GM12878 (cell line): ENCODE measurements around the gene SELENOS. TPM values are rescaled to one million over a fixed set of nuclear protein-coding genes. Genes with fewer than 3 reads are reported as not detected.

Experiments used
- ATAC-seq: fragments of 200-7000 bp; cut with Tn5 transposase; 3 replicates; pipeline ENCODE4 v1.9.1; 2020; ENCODE audit warnings: mild to moderate bottlenecking, moderate library complexity
- BruUV-seq: library from RNA; stranded (reverse); fragments of 400-500 nt; replicated peaks from 2 replicates; lab custom pipeline; 2021; lab: Mats Ljungman, UMichigan
- CTCF ChIA-PET: fragments of 300-600 bp; sonication (Branson Sonifier 250); formaldehyde crosslinking; extraction: SDS; loops from one replicate; lab custom pipeline; 2021; ENCODE audit warnings: inconsistent platforms; lab: Yijun Ruan, JAX
- POLR2A ChIA-PET: fragments of 350-600 bp; formaldehyde crosslinking; extraction: SDS; loops from one replicate; lab custom pipeline; 2021; ENCODE audit warnings: inconsistent platforms; lab: Charles Lee
- RAD21 ChIA-PET: fragments of 300-600 bp; sonication (Branson Sonifier 250); formaldehyde crosslinking; loops from one replicate; lab custom pipeline; 2023; ENCODE audit warnings: antibody characterized with exemption; ENCODE audit not compliant: unreplicated experiment; lab: Charles Lee
- SMC1A ChIA-PET: fragments of 300-600 bp; sonication (Branson Sonifier 250); formaldehyde crosslinking; loops from one replicate; lab custom pipeline; 2023; ENCODE audit not compliant: unreplicated experiment, uncharacterized antibody; lab: Charles Lee
- DNase-seq: peaks from one replicate; pipeline ENCODE4 v3.0.0-alpha.2; 2011; ENCODE audit warnings: low read depth, low spot score
- FAIRE-seq: peaks from 3 replicates; lab custom pipeline; 2011; peaks lifted over from hg19 to GRCh38; lab: Jason Lieb, UNC
- H2AFZ ChIP-seq: 2 replicates; pipeline ENCODE4 v1.6.0; 2011; ENCODE audit warnings: low read depth, low read length, control low read depth; ENCODE audit not compliant: control insufficient read depth
- H3K27ac ChIP-seq: 2 replicates; pipeline ENCODE4 v1.5.1; 2011; ENCODE audit warnings: control low read depth; ENCODE audit not compliant: control insufficient read depth, insufficient read depth
- H3K27me3 ChIP-seq, 2 experiments: replicated peaks in 1 of 2; 2 replicates each; pipeline versions ENCODE4 v1.6.0 to v1.6.1; 2011; ENCODE audit warnings: low read length in 1 of 2; ENCODE audit not compliant: control insufficient read depth in 2 of 2, insufficient read depth in 2 of 2
- H3K36me3 ChIP-seq, 2 experiments: 2 replicates each; pipeline ENCODE4 v1.5.1; 2011; ENCODE audit warnings: low read length in 1 of 2; ENCODE audit not compliant: control insufficient read depth in 2 of 2, insufficient read depth in 2 of 2
- H3K4me1 ChIP-seq: 2 replicates; pipeline ENCODE4 v1.6.1; 2011; ENCODE audit warnings: mild to moderate bottlenecking, low read length, moderate library complexity, mixed read lengths; ENCODE audit not compliant: control insufficient read depth, insufficient read depth
- H3K4me2 ChIP-seq: 2 replicates; pipeline ENCODE4 v1.6.0; 2011; ENCODE audit warnings: control low read depth; ENCODE audit not compliant: control insufficient read depth, insufficient read depth
- H3K4me3 ChIP-seq: fragments of 200-600 bp; sonication (generic); 2 replicates; pipeline ENCODE4 v1.5.1; 2016
- H3K79me2 ChIP-seq: 2 replicates; pipeline ENCODE4 v1.6.0; 2011; ENCODE audit warnings: low read length; ENCODE audit not compliant: control insufficient read depth, insufficient read depth
- H3K9ac ChIP-seq: 2 replicates; pipeline ENCODE4 v1.8.0; 2011; ENCODE audit warnings: low read length, control low read depth, mixed read lengths; ENCODE audit not compliant: control insufficient read depth, insufficient read depth
- H3K9me3 ChIP-seq: replicated peaks from 3 replicates; pipeline ENCODE4 v1.5.1; 2011; ENCODE audit warnings: mild to moderate bottlenecking, low read length; ENCODE audit not compliant: control insufficient read depth, insufficient read depth
- H4K20me1 ChIP-seq: 2 replicates; pipeline ENCODE4 v1.6.0; 2011; ENCODE audit not compliant: control insufficient read depth, insufficient read depth
- CBFB ChIP-seq: IDR thresholded peaks from 2 replicates; pipeline ENCODE4 v1.6.1; 2016; ENCODE audit warnings: antibody characterized with exemption, low read depth
- DPF2 ChIP-seq: fragments of 450-650 bp; IDR thresholded peaks from 2 replicates; pipeline ENCODE4 v1.6.1; 2017; ENCODE audit warnings: mild to moderate bottlenecking
- EP300 ChIP-seq, 2 experiments: fragments of 150-350 bp in 1 of 2; IDR thresholded peaks; 2 replicates each; pipeline ENCODE4 v1.6.1; 2011 to 2012; ENCODE audit warnings: low read depth in 2 of 2, low read length in 2 of 2, borderline replicate concordance in 1 of 2, improper control_type of control experiment in 1 of 2, inconsistent platforms in 1 of 2; ENCODE audit not compliant: control insufficient read depth in 1 of 2
- ETV6 ChIP-seq, 2 experiments: fragments of 450-650 bp in 1 of 2; IDR thresholded peaks in 1 of 2; conservative IDR thresholded peaks in 1 of 2; 2 replicates each; pipeline ENCODE4 v1.6.1; 2014; ENCODE audit warnings: antibody characterized with exemption in 1 of 2, borderline replicate concordance in 1 of 2, low read depth in 1 of 2, mild to moderate bottlenecking in 1 of 2, moderate library complexity in 1 of 2
- FOXK2 ChIP-seq: fragments of 450-650 bp; IDR thresholded peaks from 2 replicates; pipeline ENCODE4 v1.6.1; 2017; ENCODE audit warnings: mild to moderate bottlenecking, moderate library complexity
- JUNB ChIP-seq: IDR thresholded peaks from 2 replicates; pipeline ENCODE4 v1.6.1; 2016; ENCODE audit warnings: antibody characterized with exemption, mild to moderate bottlenecking
- NRF1 ChIP-seq: conservative IDR thresholded peaks from 2 replicates; pipeline ENCODE4 v1.6.1; 2011; ENCODE audit warnings: mild to moderate bottlenecking, low read depth, low read length, improper control_type of control experiment
- PAX5 ChIP-seq: IDR thresholded peaks from 2 replicates; pipeline ENCODE4 v1.6.1; 2011; ENCODE audit warnings: low read depth, low read length, borderline replicate concordance
- PRDM15 ChIP-seq: fragments of 450-650 bp; formaldehyde crosslinking; IDR thresholded peaks from 2 replicates; pipeline ENCODE4 v1.4.0; 2020; ENCODE audit warnings: mild to moderate bottlenecking, moderate library complexity
- SIN3A ChIP-seq: IDR thresholded peaks from 2 replicates; pipeline ENCODE4 v1.6.1; 2012; ENCODE audit warnings: low read depth, low read length, improper control_type of control experiment
- SREBF2 ChIP-seq: IDR thresholded peaks from 2 replicates; pipeline ENCODE4 v1.6.1; 2012; ENCODE audit warnings: mild to moderate bottlenecking, low read length
- ZBED1 ChIP-seq: IDR thresholded peaks from 2 replicates; pipeline ENCODE4 v1.6.1; 2016; ENCODE audit warnings: borderline replicate concordance
- WGBS: methylation state at CpG from one replicate; pipeline ENCODE4 v1.1.6; 2016; ENCODE audit warnings: low lambda C conversion rate; ENCODE audit not compliant: insufficient replicate concordance, insufficient coverage; ENCODE audit errors: missing lambda C conversion rate; 5-methylcytosine and 5-hydroxymethylcytosine counted together
- in situ Hi-C: fragments of 300-500 bp; cut with MboI; formaldehyde crosslinking; loops from 9 replicates; pipeline ENCODE4 v1.14.3; 2018; ENCODE audit warnings: mixed read lengths
- intact Hi-C: fragments of 100-400 bp; cut with micrococcal nuclease; formaldehyde crosslinking; loops from one replicate; pipeline ENCODE4 v1.14.2; 2022; ENCODE audit not compliant: unreplicated experiment
- polyA plus RNA-seq, 11 experiments: library from polyadenylated mRNA; depleted of rRNA in 4 of 11; unstranded in 6 of 11; stranded (reverse) in 5 of 11; fragments of >200 nt; fragmentation: Nextera tagmentation in 4 of 11; fragmentation: Illumina TruSeq in 1 of 11; extraction: Ambion mirVana in 4 of 11; extraction: Trizol in 1 of 11; gene quantifications; 1 replicate in 1 of 11; 2 replicates in 10 of 11; pipeline versions ENCODE4 v1.2.1 to v1.2.3, GENCODE V29; 2011 to 2016; ENCODE audit warnings: inconsistent platforms in 2 of 11, missing spikeins in 2 of 11, low read depth in 1 of 11
- total RNA-seq, 4 experiments: library from RNA; depleted of rRNA in 3 of 4; stranded (reverse); fragments of >200 nt in 3 of 4; fragmentation: Illumina TruSeq in 1 of 4; extraction: Trizol in 1 of 4; gene quantifications; 2 replicates each; pipeline versions ENCODE4 v1.2.1 to v1.2.3, GENCODE V29; 2013 to 2021
- TF ChIP-seq, protein P1 (sequence below): fragments of 450-650 bp; IDR thresholded peaks from 2 replicates; pipeline ENCODE4 v1.6.1; 2017; ENCODE audit warnings: antibody characterized with exemption, mild to moderate bottlenecking, moderate library complexity

The SELENOS gene
- total and polyA plus RNA-seq, 10 of the 15 experiments (the other 5 are each of a cell fraction or from before 2014, with no cell fraction given): 25.8 to 90.1 (median 37.3) TPM

DNA sequence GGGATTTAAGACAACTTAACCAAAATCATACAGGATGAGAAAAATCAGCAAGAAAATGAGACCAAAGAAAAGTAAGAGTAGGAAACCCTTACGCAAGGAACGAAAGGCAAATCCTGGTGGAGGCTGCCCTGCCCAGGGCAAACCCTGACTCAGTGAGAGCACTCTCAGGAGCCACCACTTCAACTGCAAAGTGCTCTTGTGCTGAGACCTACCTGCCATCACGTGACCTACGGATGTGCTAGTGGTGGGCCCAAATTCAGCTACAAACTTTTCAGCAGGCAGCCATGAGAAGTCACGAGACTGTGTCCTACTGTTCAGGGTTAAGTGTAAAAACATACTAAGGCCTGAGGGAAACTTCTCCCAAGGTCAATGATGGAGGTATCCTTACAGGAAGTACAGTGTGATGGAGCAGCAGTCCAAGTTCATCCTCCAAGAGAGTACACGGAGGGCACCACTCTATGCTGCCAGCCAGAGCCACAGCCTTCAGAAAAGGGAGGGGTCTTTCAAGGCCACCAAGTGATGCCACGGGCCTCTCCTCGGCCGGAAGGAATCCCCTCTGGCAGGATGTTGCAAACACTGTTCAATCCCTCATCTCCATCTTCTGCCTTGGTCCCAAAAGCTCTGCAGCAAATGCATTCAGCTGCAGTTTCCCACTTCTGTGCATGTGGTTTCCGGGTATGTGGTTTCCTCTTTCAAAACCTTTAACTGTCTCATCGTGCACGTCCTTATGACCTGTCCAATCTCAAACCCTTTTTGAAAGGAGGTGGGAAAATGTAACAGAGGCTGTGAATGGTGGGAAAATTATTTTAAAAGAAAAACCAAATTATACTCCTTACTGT is 34.9 kb downstream of the SELENOS start (continued):
- TF ChIP-seq PRDM15 (no peak), ZBED1 (no peak), ETV6 (conservative IDR thresholded peaks at IDR 0.05 in 1 of 2, IDR thresholded peaks at IDR 0.05 in 1 of 2; ENCODE audit: borderline replicate concordance in 1 of 2, low read depth in 1 of 2) (peak in 1 of 2 experiments; percentile 94; a peak in 2 of 4 replicates), PAX5 (no peak), SREBF2 (peak; percentile 70), JUNB (no peak), NRF1 (no peak)

DNA sequence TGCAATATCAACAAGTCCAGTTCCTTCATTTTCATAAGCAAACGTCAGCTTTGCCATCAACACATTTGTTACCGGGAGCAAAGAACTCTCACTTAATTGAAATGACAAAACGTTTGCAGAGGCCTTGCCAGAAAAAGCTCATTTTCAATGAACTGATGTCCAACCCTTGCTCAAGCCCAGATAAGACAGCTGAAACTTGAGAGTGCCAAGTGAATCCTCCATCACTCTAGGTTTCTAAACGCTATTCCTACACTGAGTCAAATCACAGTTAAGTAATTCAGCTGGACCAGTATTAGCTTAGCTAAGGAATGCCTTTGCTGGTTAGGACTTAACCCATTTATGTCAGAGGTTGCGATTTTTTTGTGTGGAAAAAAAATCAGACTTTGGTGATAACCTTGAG is 36.9 kb downstream of the SELENOS start:
- FAIRE-seq (no peak), DNase-seq (no peak), ATAC-seq (no peak)
- ChIA-PET POLR2A (interaction anchor here (0.5 to 2.7 kb wide), 6 partner anchors 8 to 150 kb away, joined by 3 to 11 read pairs (median 6); partner anchors contain the start of gene CHSY1), SMC1A (interaction anchor here (0.7 to 10.3 kb wide), 24 partner anchors 8 to 320 kb away, joined by 3 to 119 read pairs (median 5); no protein-coding TSS in a partner anchor), RAD21 (interaction anchor here (0.7 to 3.4 kb wide), 9 partner anchors 8 to 105 kb away, joined by 3 to 18 read pairs (median 5); partner anchors contain the start of gene CHSY1), CTCF (interaction anchor here (0.7 to 4.5 kb wide), 14 partner anchors 8 to 232 kb away, joined by 3 to 34 read pairs (median 4); no protein-coding TSS in a partner anchor)
- no peaks in the 10 kb centered on the region for H3K27me3 ChIP-seq
- TF ChIP-seq DPF2 (no peak), CBFB (no peak), EP300 (IDR thresholded peaks at IDR 0.05; ENCODE audit: borderline replicate concordance in 1 of 2, control insufficient read depth in 1 of 2, low read depth in 2 of 2, low read length in 2 of 2) (no peak), SIN3A (no peak), FOXK2 (no peak), ETV6 (conservative IDR thresholded peaks at IDR 0.05 in 1 of 2, IDR thresholded peaks at IDR 0.05 in 1 of 2; ENCODE audit: borderline replicate concordance in 1 of 2, low read depth in 1 of 2) (no peak)
- TF ChIP-seq, protein P1, sequence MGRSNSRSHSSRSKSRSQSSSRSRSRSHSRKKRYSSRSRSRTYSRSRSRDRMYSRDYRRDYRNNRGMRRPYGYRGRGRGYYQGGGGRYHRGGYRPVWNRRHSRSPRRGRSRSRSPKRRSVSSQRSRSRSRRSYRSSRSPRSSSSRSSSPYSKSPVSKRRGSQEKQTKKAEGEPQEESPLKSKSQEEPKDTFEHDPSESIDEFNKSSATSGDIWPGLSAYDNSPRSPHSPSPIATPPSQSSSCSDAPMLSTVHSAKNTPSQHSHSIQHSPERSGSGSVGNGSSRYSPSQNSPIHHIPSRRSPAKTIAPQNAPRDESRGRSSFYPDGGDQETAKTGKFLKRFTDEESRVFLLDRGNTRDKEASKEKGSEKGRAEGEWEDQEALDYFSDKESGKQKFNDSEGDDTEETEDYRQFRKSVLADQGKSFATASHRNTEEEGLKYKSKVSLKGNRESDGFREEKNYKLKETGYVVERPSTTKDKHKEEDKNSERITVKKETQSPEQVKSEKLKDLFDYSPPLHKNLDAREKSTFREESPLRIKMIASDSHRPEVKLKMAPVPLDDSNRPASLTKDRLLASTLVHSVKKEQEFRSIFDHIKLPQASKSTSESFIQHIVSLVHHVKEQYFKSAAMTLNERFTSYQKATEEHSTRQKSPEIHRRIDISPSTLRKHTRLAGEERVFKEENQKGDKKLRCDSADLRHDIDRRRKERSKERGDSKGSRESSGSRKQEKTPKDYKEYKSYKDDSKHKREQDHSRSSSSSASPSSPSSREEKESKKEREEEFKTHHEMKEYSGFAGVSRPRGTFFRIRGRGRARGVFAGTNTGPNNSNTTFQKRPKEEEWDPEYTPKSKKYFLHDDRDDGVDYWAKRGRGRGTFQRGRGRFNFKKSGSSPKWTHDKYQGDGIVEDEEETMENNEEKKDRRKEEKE: no peak
- no peaks in the 10 kb centered on the region; the same call in 1 of the 2 replicates for H4K20me1 ChIP-seq
- no peak overlapping the region for H2AFZ ChIP-seq
- no peak overlapping the region for H3K27ac ChIP-seq
- peaks cover 0 to 6% of the 10 kb centered on the region in 2 experiments; a peak in 2 of 4 replicates for H3K36me3 ChIP-seq
- BruUV-seq: no TSS peak
- in situ Hi-C loops: no loop called here
- H3K4me3 ChIP-seq: no peak overlapping the region
- H3K9ac ChIP-seq: no peak overlapping the region
- H3K9me3 ChIP-seq: peaks cover 2% of the 10 kb centered on the region; the same call in 1 of the 3 replicates
- peaks cover 83% of the 10 kb centered on the region for H3K79me2 ChIP-seq
- H3K4me1 ChIP-seq: peaks cover 40% of the 10 kb centered on the region
- 83% methylated on average over 5 of the region's 5 CpGs for WGBS
- peak overlapping the region; percentile 74 for H3K4me2 ChIP-seq
- intact Hi-C loops: no loop called here
